ENCODE measurements around the gene APOBEC3H.

APOBEC3H gene

DNA sequence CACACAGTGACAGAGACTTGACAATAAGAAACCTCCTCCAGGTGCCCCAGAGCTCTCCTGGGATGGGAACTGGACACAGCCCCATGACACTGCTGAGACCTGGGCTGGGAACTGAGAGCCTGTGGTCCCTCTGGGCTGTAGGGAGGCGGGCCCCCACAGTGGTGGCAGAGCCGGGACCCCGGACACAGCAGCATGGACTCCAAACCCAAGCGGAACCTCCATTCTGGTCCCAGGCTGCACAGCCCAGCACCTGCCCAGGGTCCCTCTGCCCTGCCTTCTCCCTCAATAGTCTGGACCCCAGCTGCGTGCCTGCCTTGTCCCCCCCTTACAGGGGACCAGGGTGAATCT, 8.4 kb upstream of the APOBEC3H start:
- Mint-ChIP-seq H3K4me1 (peaks cover 26 to 54% of the 10 kb centered on the region in 2 donors), H3K9me3 (no peaks in the 10 kb centered on the region), H3K27ac (peak overlapping the region; percentile 80), H3K36me3 (peaks cover 15 to 30% of the 10 kb centered on the region in 2 donors), H3K4me3 (no peak overlapping the region), H3K27me3 (no peaks in the 10 kb centered on the region)
- no peak for ATAC-seq (replicated peaks)
- DNase-seq = no peak

DNA sequence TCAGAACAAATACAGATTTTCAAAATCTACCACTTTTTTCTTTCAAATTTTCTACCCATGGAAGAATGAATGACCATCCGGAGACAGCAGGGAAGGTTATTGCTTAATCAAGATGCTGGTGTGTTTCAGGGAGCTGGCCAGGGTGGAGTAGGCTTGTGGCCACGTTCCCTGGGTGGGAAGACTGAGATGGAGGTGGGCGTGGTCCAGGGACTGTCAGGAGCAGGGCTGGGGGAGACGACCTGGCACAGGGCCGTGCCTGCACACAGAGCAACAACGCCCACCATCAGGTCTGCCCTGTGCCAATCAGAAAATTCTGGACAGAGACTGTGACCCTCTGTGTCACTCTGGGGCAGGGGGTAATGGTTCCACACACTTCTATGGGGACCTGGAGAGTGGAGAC, 7.1 kb upstream of the APOBEC3H start:
- DNase-seq (no peak), ATAC-seq (replicated peaks) (no peak)
- H3K27me3 Mint-ChIP-seq = no peaks in the 10 kb centered on the region
- peaks cover 14 to 27% of the 10 kb centered on the region in 2 donors for H3K36me3 Mint-ChIP-seq
- H3K27ac Mint-ChIP-seq = peak overlapping the region; percentile 66
- H3K4me3 Mint-ChIP-seq = no peak overlapping the region
- H3K9me3 Mint-ChIP-seq = no peaks in the 10 kb centered on the region
- peaks cover 28 to 62% of the 10 kb centered on the region in 2 donors for H3K4me1 Mint-ChIP-seq

DNA sequence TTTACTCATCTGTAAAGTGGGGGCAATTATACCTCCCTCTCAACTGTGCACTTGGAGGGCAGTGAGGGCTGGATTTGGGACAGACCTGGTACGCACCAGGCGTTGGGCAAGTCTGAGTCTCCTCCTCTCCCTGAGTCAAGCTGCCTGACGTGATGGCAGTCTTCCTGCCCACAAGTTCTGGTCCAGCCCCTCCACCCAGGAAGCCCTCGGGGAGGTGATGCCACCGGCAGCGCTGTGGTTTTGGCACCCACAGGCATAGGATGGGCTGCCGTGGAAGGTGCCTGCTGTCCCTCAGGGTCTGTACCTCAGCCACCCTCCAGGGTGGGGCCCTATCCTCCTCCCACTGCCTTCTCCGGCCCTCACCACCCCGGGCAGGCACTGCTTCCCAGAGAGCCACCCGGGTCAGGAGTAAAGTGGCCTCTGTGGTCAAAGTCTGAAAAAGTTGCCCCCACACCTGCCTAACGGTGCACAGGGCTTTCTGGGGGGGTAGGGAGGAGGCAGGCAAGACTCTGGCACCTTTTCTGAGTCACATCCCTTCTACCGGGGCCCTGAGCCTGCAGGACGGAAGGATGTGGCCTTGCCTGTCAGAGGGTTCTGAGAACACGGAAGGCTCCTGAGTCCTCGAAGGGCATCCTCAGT, 6.5 kb upstream of the APOBEC3H start:
- Mint-ChIP-seq H3K4me1 (peaks cover 28 to 68% of the 10 kb centered on the region in 2 donors), H3K4me3 (no peak overlapping the region), H3K36me3 (peaks cover 9 to 22% of the 10 kb centered on the region in 2 donors), H3K9me3 (no peaks in the 10 kb centered on the region), H3K27ac (no peak overlapping the region), H3K27me3 (no peaks in the 10 kb centered on the region)
- DNase-seq (no peak), ATAC-seq (replicated peaks) (peak; percentile 31 to 50)

GRCh38 chr22:39091126-39092081, 5.6 kb upstream of the APOBEC3H start:
- Mint-ChIP-seq H3K9me3 (no peaks in the 10 kb centered on the region), H3K27me3 (no peaks in the 10 kb centered on the region), H3K27ac (peak overlapping the region; percentile 9), H3K36me3 (peaks cover 5 to 16% of the 10 kb centered on the region in 2 donors), H3K4me1 (peaks cover 30 to 73% of the 10 kb centered on the region in 2 donors), H3K4me3 (no peak overlapping the region)
- DNase-seq = no peak
- no peak for ATAC-seq (replicated peaks)

GRCh38 chr22:39092111-39092862, 4.8 kb upstream of the APOBEC3H start:
- Mint-ChIP-seq H3K4me1 (peaks cover 35 to 80% of the 10 kb centered on the region in 2 donors), H3K4me3 (no peak overlapping the region), H3K36me3 (peaks cover under 1 to 10% of the 10 kb centered on the region in 2 donors), H3K27me3 (no peaks in the 10 kb centered on the region), H3K27ac (peak overlapping the region; percentile 21), H3K9me3 (no peaks in the 10 kb centered on the region)
- ATAC-seq (replicated peaks) (no peak), DNase-seq (no peak)

GRCh38 chr22:39094717-39095389, 2.2 kb upstream of the APOBEC3H start:
- no peaks in the 10 kb centered on the region for H3K9me3 Mint-ChIP-seq
- H3K36me3 Mint-ChIP-seq = no peaks in the 10 kb centered on the region
- peaks cover 45 to 91% of the 10 kb centered on the region in 2 donors for H3K4me1 Mint-ChIP-seq
- H3K27me3 Mint-ChIP-seq = no peaks in the 10 kb centered on the region
- no peak overlapping the region for H3K4me3 Mint-ChIP-seq
- DNase-seq = no peak
- H3K27ac Mint-ChIP-seq = peak overlapping the region; percentile 75
- ATAC-seq (replicated peaks) = no peak

DNA sequence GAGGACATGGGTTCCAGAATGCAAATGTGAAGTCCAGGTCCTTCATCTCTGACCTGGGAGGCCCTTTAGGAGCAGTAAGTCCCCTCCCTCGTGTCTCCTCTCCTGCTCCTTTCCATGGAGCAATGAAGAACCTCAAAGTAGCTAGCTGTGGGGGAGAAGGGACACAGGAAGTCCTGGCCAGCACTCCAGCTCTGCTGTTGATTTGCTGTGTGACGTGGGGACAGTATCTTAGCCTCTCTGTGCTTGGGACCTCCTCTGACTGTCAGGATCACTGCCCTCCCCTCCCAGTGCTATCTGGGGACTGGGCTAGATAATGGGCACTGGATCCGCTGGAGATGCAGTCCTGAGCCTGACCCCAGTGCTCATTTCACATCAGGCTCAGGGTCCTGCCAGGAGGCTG, 1.1 kb upstream of the APOBEC3H start:
- no peak for DNase-seq
- H3K27ac Mint-ChIP-seq = peak overlapping the region; percentile 37
- H3K4me3 Mint-ChIP-seq = peak overlapping the region in 1 of 2 donors; percentile 37
- H3K36me3 Mint-ChIP-seq = no peaks in the 10 kb centered on the region
- peaks cover 46 to 91% of the 10 kb centered on the region in 2 donors for H3K4me1 Mint-ChIP-seq
- ATAC-seq (replicated peaks) = no peak
- H3K27me3 Mint-ChIP-seq = no peaks in the 10 kb centered on the region
- H3K9me3 Mint-ChIP-seq = no peaks in the 10 kb centered on the region

DNA sequence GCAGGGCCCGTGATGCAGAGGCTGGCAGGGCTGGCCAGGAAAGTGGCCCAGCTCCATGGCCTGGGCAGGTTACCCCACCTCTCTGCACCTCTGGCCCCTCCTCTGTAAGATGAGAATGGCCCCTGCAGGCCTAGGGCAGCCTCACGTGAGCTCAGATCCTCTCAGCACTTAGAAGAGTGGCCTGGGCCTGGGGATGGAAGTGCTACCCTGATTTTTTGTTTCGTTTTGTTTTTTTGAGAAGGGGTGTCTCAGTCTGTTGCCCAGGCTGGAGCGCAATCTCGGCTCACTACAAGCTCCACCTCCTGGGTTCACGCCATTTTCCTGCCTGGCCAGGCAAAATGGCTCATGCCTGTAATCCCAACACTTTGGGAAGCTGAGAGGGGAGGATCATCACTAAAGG, 982 bp downstream of the APOBEC3H start:
- Mint-ChIP-seq H3K27ac (peak overlapping the region; percentile 100), H3K4me3 (peak overlapping the region; percentile 81), H3K9me3 (no peaks in the 10 kb centered on the region), H3K36me3 (no peaks in the 10 kb centered on the region), H3K27me3 (no peaks in the 10 kb centered on the region), H3K4me1 (peaks cover 42 to 80% of the 10 kb centered on the region in 2 donors)
- no peak for ATAC-seq (replicated peaks)
- no peak for DNase-seq

- Mint-ChIP-seq H3K27me3 (no peaks in the 10 kb centered on the region), H3K27ac (peak overlapping the region; percentile 100), H3K4me1 (peaks cover 42 to 82% of the 10 kb centered on the region in 2 donors), H3K9me3 (no peaks in the 10 kb centered on the region), H3K36me3 (no peaks in the 10 kb centered on the region), H3K4me3 (peak overlapping the region; percentile 79 to 81)
- ATAC-seq (replicated peaks) (no peak), DNase-seq (no peak)
These were observed 1.5 kb downstream of the APOBEC3H start for GRCh38 chr22:39098576-39098975.

GRCh38 chr22:39101226-39101625, 4.2 kb downstream of the APOBEC3H start:
- Mint-ChIP-seq H3K27me3 (no peaks in the 10 kb centered on the region), H3K9me3 (no peaks in the 10 kb centered on the region), H3K4me1 (peaks cover 36 to 62% of the 10 kb centered on the region in 2 donors), H3K27ac (peak overlapping the region; percentile 89), H3K36me3 (no peaks in the 10 kb centered on the region), H3K4me3 (peak overlapping the region; percentile 28 to 52)
- ATAC-seq (replicated peaks) = no peak
- no peak for DNase-seq

DNA sequence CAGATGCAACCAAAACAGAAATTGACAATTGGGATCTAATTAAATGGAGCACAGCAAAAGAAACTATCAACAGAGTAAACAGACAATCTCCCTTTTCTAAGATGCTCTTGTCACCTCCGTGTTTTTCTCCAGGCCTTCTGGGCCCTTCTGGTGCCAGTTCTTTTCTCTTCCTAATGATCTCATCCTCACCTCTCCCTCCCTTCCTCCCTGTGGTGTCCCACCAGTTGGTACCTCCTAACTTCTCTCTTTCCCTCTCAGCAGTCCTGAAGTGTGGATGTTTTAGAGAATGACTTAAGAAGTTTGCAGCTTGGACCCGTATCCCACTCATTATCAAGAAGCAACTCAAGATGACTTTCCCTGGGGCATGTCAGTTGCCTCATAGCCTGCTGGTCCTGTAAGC, 6.4 kb downstream of the APOBEC3H start:
- H3K27me3 Mint-ChIP-seq = no peaks in the 10 kb centered on the region
- H3K27ac Mint-ChIP-seq = peak overlapping the region; percentile 68
- H3K9me3 Mint-ChIP-seq = no peaks in the 10 kb centered on the region
- H3K4me1 Mint-ChIP-seq = peaks cover 25 to 40% of the 10 kb centered on the region in 2 donors
- no peak overlapping the region for H3K4me3 Mint-ChIP-seq
- DNase-seq (no peak), ATAC-seq (replicated peaks) (no peak)
- H3K36me3 Mint-ChIP-seq = no peaks in the 10 kb centered on the region

- DNase-seq (no peak), ATAC-seq (replicated peaks) (no peak)
- H3K4me3 Mint-ChIP-seq = no peak overlapping the region
- H3K4me1 Mint-ChIP-seq = peaks cover 12 to 39% of the 10 kb centered on the region in 2 donors
- H3K27me3 Mint-ChIP-seq = no peaks in the 10 kb centered on the region
- H3K36me3 Mint-ChIP-seq = no peaks in the 10 kb centered on the region
- H3K9me3 Mint-ChIP-seq = no peaks in the 10 kb centered on the region
- H3K27ac Mint-ChIP-seq = no peak overlapping the region
These were observed 9.3 kb downstream of the APOBEC3H start for GRCh38 chr22:39106326-39106725.

GRCh38 chr22:39108487-39108886, 11.4 kb downstream of the APOBEC3H start:
- no peaks in the 10 kb centered on the region for H3K36me3 Mint-ChIP-seq
- H3K4me1 Mint-ChIP-seq = peaks cover 14 to 35% of the 10 kb centered on the region in 2 donors
- ATAC-seq (replicated peaks) (no peak), DNase-seq (no peak)
- H3K9me3 Mint-ChIP-seq = no peaks in the 10 kb centered on the region
- peak overlapping the region; percentile 25 for H3K27ac Mint-ChIP-seq
- H3K27me3 Mint-ChIP-seq = no peaks in the 10 kb centered on the region
- no peak overlapping the region for H3K4me3 Mint-ChIP-seq

GRCh38 chr22:39109361-39109760, 12.3 kb downstream of the APOBEC3H start:
- DNase-seq (no peak), ATAC-seq (replicated peaks) (peak; percentile 67 to 73)
- Mint-ChIP-seq H3K36me3 (no peaks in the 10 kb centered on the region), H3K27me3 (no peaks in the 10 kb centered on the region), H3K9me3 (no peaks in the 10 kb centered on the region), H3K27ac (peak overlapping the region; percentile 77), H3K4me1 (peaks cover 17 to 41% of the 10 kb centered on the region in 2 donors), H3K4me3 (peak overlapping the region in 1 of 2 donors; percentile 11)
